ENCODE measurements around the gene PALD1.
"Not testable (repeated sequence)": the region's sequence is repeated elsewhere in the genome, so short reads cannot be mapped to it uniquely, and the experiment has no call there.

The PALD1 gene

DNA sequence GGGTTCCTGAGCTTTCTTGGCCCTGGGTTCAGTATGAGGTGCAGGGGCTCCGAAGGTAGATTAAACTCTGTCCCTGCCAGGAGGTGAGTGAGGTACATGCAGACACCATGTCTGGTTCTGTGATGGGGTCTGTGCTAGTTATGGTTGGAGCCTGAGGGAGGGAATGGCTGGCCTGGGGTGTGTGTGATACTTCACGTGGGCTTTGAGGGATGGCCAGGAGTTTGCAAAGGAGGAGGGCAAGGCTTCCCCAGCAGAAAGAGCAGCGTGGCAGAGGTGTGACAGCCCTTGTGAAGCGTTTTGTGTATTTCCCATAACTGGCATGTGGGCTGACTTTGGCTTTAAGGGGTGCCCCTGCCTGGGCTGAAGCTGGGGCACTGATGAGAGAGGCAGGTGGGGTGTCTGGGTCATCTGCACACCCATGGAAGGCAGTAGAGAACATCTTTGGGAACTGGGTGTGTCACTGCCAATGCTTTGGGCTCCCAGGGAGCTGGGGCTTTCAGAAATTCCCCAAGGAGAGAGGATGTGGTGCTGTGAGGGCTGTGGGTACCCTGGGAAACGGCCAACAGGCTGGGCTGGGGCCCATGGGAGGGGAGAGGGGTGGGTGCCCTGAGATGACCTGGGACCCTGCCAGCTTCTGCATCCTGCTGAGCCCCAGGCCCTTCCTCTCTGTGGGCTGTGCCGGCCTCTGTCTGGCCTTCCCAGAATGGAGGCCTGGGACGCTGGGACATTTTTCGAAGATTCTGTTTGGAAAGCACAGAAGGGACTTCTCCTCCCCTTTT lies 4.6 kb downstream of the PALD1 start:
- H3K4me3 ChIP-seq (ENCODE audit: low read length), result no peak overlapping the region
- DNase-seq (ENCODE audit: low read depth), result no peak
- TF ChIP-seq CTCF (IDR thresholded peaks at IDR 0.05; ENCODE audit: insufficient read depth, low read depth, low read length, missing control alignments), result no peak

- not testable (repeated sequence) for H3K4me3 ChIP-seq (ENCODE audit: low read length); DNase-seq (ENCODE audit: low read depth)
Measured at GRCh38 chr10:70483872-70484271, 5.3 kb downstream of the PALD1 start.

DNA sequence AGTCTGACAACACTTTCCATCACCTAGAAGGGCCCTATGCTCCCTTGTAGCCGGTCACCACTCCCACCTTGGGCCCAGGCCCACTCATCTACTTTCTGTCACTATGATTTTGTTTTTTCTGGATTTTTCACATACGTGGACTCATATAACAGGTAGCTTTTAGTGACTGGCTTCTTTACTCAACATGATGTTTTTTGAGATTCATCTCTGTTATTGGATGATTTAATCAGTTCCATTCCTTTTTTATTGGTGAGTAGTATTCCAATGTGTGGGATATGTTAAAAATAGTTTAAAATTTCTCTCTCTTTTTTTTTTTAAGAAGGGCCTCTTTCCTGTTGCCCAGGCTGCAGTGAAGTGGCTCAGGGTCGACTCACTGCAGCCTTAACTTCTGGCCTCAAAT lies 9.3 kb downstream of the PALD1 start:
- no peak for TF ChIP-seq CTCF (IDR thresholded peaks at IDR 0.05; ENCODE audit: insufficient read depth, low read depth, low read length, missing control alignments)
- H3K4me3 ChIP-seq (ENCODE audit: low read length), result no peak overlapping the region
- DNase-seq (ENCODE audit: low read depth), result no peak

- TF ChIP-seq CTCF (IDR thresholded peaks at IDR 0.05; ENCODE audit: insufficient read depth, low read depth, low read length, missing control alignments), result no peak
- H3K4me3 ChIP-seq (ENCODE audit: low read length), result no peak overlapping the region
- DNase-seq (ENCODE audit: low read depth), result no peak
Measured at GRCh38 chr10:70490142-70490541, 11.6 kb downstream of the PALD1 start.

DNA sequence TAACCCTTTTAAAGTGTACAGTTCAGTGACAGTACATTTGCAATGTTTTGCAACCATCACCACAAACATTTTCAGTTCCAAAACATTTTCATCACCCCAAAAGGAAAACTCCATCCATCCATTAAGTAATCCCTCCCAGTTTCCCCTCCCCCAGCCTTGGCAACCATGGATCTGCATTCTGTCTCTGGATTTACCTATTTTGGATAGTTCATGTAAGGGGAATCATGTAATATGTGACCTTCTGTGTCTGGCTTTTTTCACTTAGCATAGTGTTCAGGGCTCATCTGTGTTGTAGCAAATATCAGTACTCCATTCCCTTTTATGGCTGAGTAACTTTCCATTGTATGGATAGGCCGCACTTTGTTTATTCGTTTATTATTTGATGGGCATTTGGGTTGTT lies 13.0 kb downstream of the PALD1 start:
- no peak for DNase-seq (ENCODE audit: low read depth)
- no peak overlapping the region for H3K4me3 ChIP-seq (ENCODE audit: low read length)
- no peak for TF ChIP-seq CTCF (IDR thresholded peaks at IDR 0.05; ENCODE audit: insufficient read depth, low read depth, low read length, missing control alignments)

DNA sequence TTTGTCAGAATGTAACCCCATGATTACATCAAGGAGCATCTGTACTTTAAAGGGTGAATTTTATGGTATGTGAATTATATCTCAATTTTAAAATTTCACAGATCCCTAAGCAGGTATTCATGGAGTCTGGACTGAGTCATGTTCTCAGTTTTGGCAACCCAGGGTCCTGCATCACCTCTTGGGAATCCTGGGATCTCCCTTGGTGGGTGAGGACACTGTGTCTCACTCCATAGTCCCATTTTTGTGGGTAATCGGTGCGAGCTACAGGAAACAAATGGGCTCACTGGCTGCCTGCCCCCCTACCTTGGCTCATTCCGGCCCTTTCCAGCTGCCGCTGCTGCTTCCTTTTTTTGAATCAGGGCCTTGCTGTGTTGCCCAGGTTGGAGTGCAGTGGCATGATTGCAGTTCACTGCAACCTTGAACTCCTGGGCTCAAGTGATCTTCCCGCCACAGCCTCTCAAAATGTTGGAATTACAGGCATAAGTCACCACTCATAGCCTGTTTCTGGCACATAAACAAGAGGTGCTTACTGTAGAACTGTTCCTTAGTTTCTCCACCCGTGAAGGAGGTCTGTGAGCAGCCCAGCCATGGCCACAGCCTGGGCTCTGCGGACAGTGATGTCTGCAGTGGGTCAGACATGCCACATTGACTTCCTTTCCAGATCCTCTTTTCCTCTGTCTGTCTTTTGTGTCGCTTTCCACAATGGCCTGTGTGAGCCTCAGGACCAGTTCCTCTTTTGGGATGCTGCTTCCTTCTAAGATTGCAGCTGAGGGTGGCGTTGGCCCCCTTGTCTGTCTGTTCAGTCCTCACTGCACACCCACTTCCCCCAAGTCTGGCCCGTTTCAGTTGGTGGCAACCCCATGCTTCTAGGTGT lies 14.5 kb downstream of the PALD1 start:
- DNase-seq (ENCODE audit: low read depth), result no peak
- no peak for TF ChIP-seq CTCF (IDR thresholded peaks at IDR 0.05; ENCODE audit: insufficient read depth, low read depth, low read length, missing control alignments)
- H3K4me3 ChIP-seq (ENCODE audit: low read length), result no peak overlapping the region

GRCh38 chr10:70493660-70494234 lies 15.2 kb downstream of the PALD1 start:
- TF ChIP-seq CTCF (IDR thresholded peaks at IDR 0.05; ENCODE audit: insufficient read depth, low read depth, low read length, missing control alignments), result no peak
- H3K4me3 ChIP-seq (ENCODE audit: low read length), result no peak overlapping the region
- DNase-seq (ENCODE audit: low read depth), result no peak

Data from epithelial cell of esophagus (primary cell).